Psoas muscle (tissue), 8 donors: ENCODE results near the gene VARS2. TPM values are rescaled to one million over a fixed set of nuclear protein-coding genes. Genes with fewer than 3 reads are reported as not detected.
"Not testable (repeated sequence)": the region's sequence is repeated elsewhere in the genome, so short reads cannot be mapped to it uniquely, and the experiment has no call there.

Source experiments
- ATAC-seq, 4 donors: fragments of 200-7000 bp; cut with Tn5 transposase; one replicate each; pipeline ENCODE4 v1.9.1; 2020; ENCODE audit warnings: moderate library complexity in 3 of 4, mild to moderate bottlenecking in 2 of 4
- DNase-seq, 2 donors: peaks; one replicate each; pipeline ENCODE4 v3.0.0-alpha.2; 2020
- H3K27ac ChIP-seq: fragments of 200-600 bp; one replicate; pipeline ENCODE4 v1.8.0; 2022
- H3K27me3 ChIP-seq, 3 donors: fragments of 200-600 bp in 1 of 3; one replicate each; pipeline versions ENCODE4 v1.6.1 to v1.8.0; 2013 to 2022; ENCODE audit warnings: low read length in 2 of 3, mild to moderate bottlenecking in 2 of 3, moderate library complexity in 1 of 3; ENCODE audit not compliant: insufficient read depth in 3 of 3
- H3K36me3 ChIP-seq, 2 donors: fragments of 200-600 bp in 1 of 2; one replicate each; pipeline versions ENCODE4 v1.6.1 to v1.8.0; 2013 to 2022; ENCODE audit warnings: low read depth in 1 of 2, mild to moderate bottlenecking in 1 of 2, moderate library complexity in 1 of 2; ENCODE audit not compliant: insufficient read depth in 1 of 2
- H3K4me1 ChIP-seq: fragments of 200-600 bp; one replicate; pipeline ENCODE4 v1.8.0; 2022
- H3K4me3 ChIP-seq: fragments of 200-600 bp; one replicate; pipeline ENCODE4 v1.8.0; 2022; ENCODE audit warnings: mild to moderate bottlenecking
- H3K9me3 ChIP-seq: fragments of 200-600 bp; one replicate; pipeline ENCODE4 v1.8.0; 2022
- WGBS, 3 donors: extraction: QIAGEN DNeasy Blood & Tissue Kit; methylation state at CpG; one replicate each; pipeline versions ENCODE4 v1.1.6 to v1.1.7; 2013; 5-methylcytosine and 5-hydroxymethylcytosine counted together
- intact Hi-C, 2 donors: fragments of 100-400 bp; cut with DNase I; formaldehyde crosslinking; loops; one replicate each; pipeline versions ENCODE4 v1.11.0 to v1.14.2; 2022
- polyA plus RNA-seq, 3 donors: library from polyadenylated mRNA; stranded (reverse); fragments of 200-250 nt; gene quantifications; one replicate each; pipeline ENCODE4 v1.2.3, GENCODE V29; 2013
- total RNA-seq, 4 donors: library from RNA; stranded (reverse); fragmentation: NEBNext Ultra II Directional in 2 of 4; extraction: Animal tissue kit (Norgen Biotek cat#: 25700) in 2 of 4; gene quantifications; one replicate each; pipeline versions ENCODE4 v1.2.1 to v1.2.4, GENCODE V29; 2021 to 2023
- TF ChIP-seq, protein P1 (sequence below): fragments of 200-600 bp; IDR thresholded peaks from one replicate; pipeline ENCODE4 v1.8.0; 2022; ENCODE audit warnings: antibody characterized with exemption
- donor health status: healthy with polysubstance abuse.
- donor health status: DM: no; HTN: no; CAD: no; lungs with moderate emphysema.
- donor health status: Bipolar disorder and iron deficiency.
- donor health status: healthy.
- donor health status: DM: yes; HTN: yes; CAD: no.
- donor health status: DM: no; HTN: no; CAD: no.
- donor health status: DM: no; HTN: no; CAD: no.
- donor health status: DM: yes; HTN: yes; CAD: no.

The VARS2 gene
- total and polyA plus RNA-seq, 7 donors: 11.4 to 36.6 (median 25.8) TPM

DNA sequence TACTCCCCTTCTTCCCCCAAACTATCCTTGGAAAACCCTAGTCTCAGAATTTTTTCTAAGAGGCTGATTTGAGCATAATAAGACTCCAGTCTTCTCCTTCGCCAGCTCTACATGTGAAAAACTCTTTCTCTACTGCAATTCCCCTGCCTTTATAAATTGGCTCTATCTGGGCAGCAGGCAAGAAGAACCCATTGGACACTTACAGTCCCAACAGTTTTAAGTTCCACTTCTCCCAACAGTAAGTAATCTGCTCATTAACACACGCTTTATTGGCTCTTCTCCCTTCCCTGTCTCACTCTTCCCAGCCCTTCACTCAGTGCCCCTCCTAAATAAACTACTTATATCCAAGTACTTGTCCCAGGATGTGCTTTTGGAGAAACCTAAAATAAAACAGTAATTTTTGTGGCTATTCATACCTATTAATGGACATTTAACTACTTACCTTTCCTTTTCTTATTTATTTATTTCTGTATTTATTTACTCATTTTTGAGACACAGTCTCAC, 40.8 kb upstream of the VARS2 start:
- TF ChIP-seq, protein P1, sequence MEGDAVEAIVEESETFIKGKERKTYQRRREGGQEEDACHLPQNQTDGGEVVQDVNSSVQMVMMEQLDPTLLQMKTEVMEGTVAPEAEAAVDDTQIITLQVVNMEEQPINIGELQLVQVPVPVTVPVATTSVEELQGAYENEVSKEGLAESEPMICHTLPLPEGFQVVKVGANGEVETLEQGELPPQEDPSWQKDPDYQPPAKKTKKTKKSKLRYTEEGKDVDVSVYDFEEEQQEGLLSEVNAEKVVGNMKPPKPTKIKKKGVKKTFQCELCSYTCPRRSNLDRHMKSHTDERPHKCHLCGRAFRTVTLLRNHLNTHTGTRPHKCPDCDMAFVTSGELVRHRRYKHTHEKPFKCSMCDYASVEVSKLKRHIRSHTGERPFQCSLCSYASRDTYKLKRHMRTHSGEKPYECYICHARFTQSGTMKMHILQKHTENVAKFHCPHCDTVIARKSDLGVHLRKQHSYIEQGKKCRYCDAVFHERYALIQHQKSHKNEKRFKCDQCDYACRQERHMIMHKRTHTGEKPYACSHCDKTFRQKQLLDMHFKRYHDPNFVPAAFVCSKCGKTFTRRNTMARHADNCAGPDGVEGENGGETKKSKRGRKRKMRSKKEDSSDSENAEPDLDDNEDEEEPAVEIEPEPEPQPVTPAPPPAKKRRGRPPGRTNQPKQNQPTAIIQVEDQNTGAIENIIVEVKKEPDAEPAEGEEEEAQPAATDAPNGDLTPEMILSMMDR: no peak
- 92 to 98% (median 93%) methylated on average over 2 of the region's 2 CpGs for WGBS, 3 donors
- Histone ChIP-seq H3K27me3 (no peaks in the 10 kb centered on the region), H3K4me1 (peaks cover 23% of the 10 kb centered on the region), H3K4me3 (no peak overlapping the region), H3K27ac (no peak overlapping the region), H3K36me3 (no peaks in the 10 kb centered on the region), H3K9me3 (peaks cover 5% of the 10 kb centered on the region)
- DNase-seq (no peak), ATAC-seq (no peak)
- intact Hi-C loops: no loop called here

GRCh38 chr6:30873795-30874194, 40.2 kb upstream of the VARS2 start:
- ATAC-seq, H3K36me3 ChIP-seq, H3K27me3 ChIP-seq, intact Hi-C loops, H3K9me3 ChIP-seq, H3K27ac ChIP-seq, H3K4me3 ChIP-seq, DNase-seq: not testable (repeated sequence)
- H3K4me1 ChIP-seq: peaks cover 28% of the 10 kb centered on the region
- WGBS, 3 donors: 80 to 94% (median 91%) methylated on average over 3 of the region's 3 CpGs

GRCh38 chr6:30875244-30876038, 38.6 kb upstream of the VARS2 start:
- DNase-seq (no peak), ATAC-seq (no peak)
- Histone ChIP-seq H3K9me3 (no peaks in the 10 kb centered on the region), H3K4me1 (peaks cover 28% of the 10 kb centered on the region), H3K27ac (peak overlapping the region; percentile 89), H3K4me3 (no peak overlapping the region), H3K36me3 (no peaks in the 10 kb centered on the region), H3K27me3 (no peaks in the 10 kb centered on the region)
- WGBS, 3 donors: 73 to 82% (median 75%) methylated on average over 18 of the region's 18 CpGs
- TF ChIP-seq, protein P1: no peak
- intact Hi-C loops: loop anchor here (2.0 to 5.0 kb wide), 2 partner anchors 47 to 133 kb away; partner anchors contain the start of genes FLOT1 (in 1 of the 2) and IER3 (in 1 of the 2)

- peak in 1 of 4 donors; percentile 29 for ATAC-seq
- no peak for DNase-seq
- Histone ChIP-seq H3K4me3 (no peak overlapping the region), H3K27me3 (no peaks in the 10 kb centered on the region), H3K36me3 (no peaks in the 10 kb centered on the region), H3K4me1 (peaks cover 28% of the 10 kb centered on the region), H3K27ac (peak overlapping the region; percentile 89), H3K9me3 (no peaks in the 10 kb centered on the region)
- intact Hi-C loops: loop anchor here (2.0 to 5.0 kb wide), 2 partner anchors 47 to 134 kb away; partner anchors contain the start of genes FLOT1 (in 1 of the 2) and IER3 (in 1 of the 2)
- 34 to 58% (median 42%) methylated on average over 4 of the region's 4 CpGs for WGBS, 3 donors
- TF ChIP-seq, protein P1: no peak
Measured at GRCh38 chr6:30876039-30876730, 37.9 kb upstream of the VARS2 start.
